ENCODE data around the gene TACR2.
A peak's percentile ranks its signal among the peaks of the same experiment; 100 is the strongest.

Gene TACR2

GRCh38 chr10:69425041-69425440, 8.3 kb upstream of the TACR2 start:
- DNase-seq (ENCODE audit: low read depth, low spot score): no peak
- H3K4me3 ChIP-seq (ENCODE audit: low read length): no peak overlapping the region

GRCh38 chr10:69422676-69423075, 6.0 kb upstream of the TACR2 start:
- no peak for DNase-seq (ENCODE audit: low read depth, low spot score)
- H3K4me3 ChIP-seq (ENCODE audit: low read length): no peak overlapping the region

GRCh38 chr10:69421611-69422308, 5.0 kb upstream of the TACR2 start:
- H3K4me3 ChIP-seq (ENCODE audit: low read length): no peak overlapping the region
- DNase-seq (ENCODE audit: low read depth, low spot score): peak; percentile 57

- H3K4me3 ChIP-seq (ENCODE audit: low read length): no peak overlapping the region
- no peak for DNase-seq (ENCODE audit: low read depth, low spot score)
These were observed 3.0 kb upstream of the TACR2 start for GRCh38 chr10:69419744-69420126.

- no peak overlapping the region for H3K4me3 ChIP-seq (ENCODE audit: low read length)
- DNase-seq (ENCODE audit: low read depth, low spot score): no peak
These were observed 2.5 kb upstream of the TACR2 start for GRCh38 chr10:69419096-69419743.

- H3K4me3 ChIP-seq (ENCODE audit: low read length): no peak overlapping the region
- DNase-seq (ENCODE audit: low read depth, low spot score): no peak
These were observed 1.5 kb upstream of the TACR2 start for GRCh38 chr10:69418052-69418752.

- DNase-seq (ENCODE audit: low read depth, low spot score): no peak
- no peak overlapping the region for H3K4me3 ChIP-seq (ENCODE audit: low read length)
These were observed 824 bp upstream of the TACR2 start for GRCh38 chr10:69417542-69417941.

- DNase-seq (ENCODE audit: low read depth, low spot score): no peak
These were observed 767 bp downstream of the TACR2 start for GRCh38 chr10:69415951-69416350.

GRCh38 chr10:69415049-69415448, 1.7 kb downstream of the TACR2 start:
- DNase-seq (ENCODE audit: low read depth, low spot score): no peak
- H3K4me3 ChIP-seq (ENCODE audit: low read length): no peak overlapping the region

More at GRCh38 chr10:69415951-69416350, 767 bp downstream of the TACR2 start:
- no peak overlapping the region for H3K4me3 ChIP-seq (ENCODE audit: low read length)

GRCh38 chr10:69414036-69415018, 2.4 kb downstream of the TACR2 start:
- DNase-seq (ENCODE audit: low read depth, low spot score): no peak
- H3K4me3 ChIP-seq (ENCODE audit: low read length): no peak overlapping the region

- DNase-seq (ENCODE audit: low read depth, low spot score): no peak
- no peak overlapping the region for H3K4me3 ChIP-seq (ENCODE audit: low read length)
These were observed 3.4 kb downstream of the TACR2 start for GRCh38 chr10:69413221-69413865.

GRCh38 chr10:69412232-69412790, 4.4 kb downstream of the TACR2 start:
- DNase-seq (ENCODE audit: low read depth, low spot score): no peak
- H3K4me3 ChIP-seq (ENCODE audit: low read length): no peak overlapping the region

GRCh38 chr10:69411476-69411875, 5.2 kb downstream of the TACR2 start:
- DNase-seq (ENCODE audit: low read depth, low spot score): no peak
- H3K4me3 ChIP-seq (ENCODE audit: low read length): no peak overlapping the region

GRCh38 chr10:69410487-69410886, 6.2 kb downstream of the TACR2 start:
- no peak for DNase-seq (ENCODE audit: low read depth, low spot score)
- H3K4me3 ChIP-seq (ENCODE audit: low read length): no peak overlapping the region

GRCh38 chr10:69409968-69410367, 6.8 kb downstream of the TACR2 start:
- no peak for DNase-seq (ENCODE audit: low read depth, low spot score)
- H3K4me3 ChIP-seq (ENCODE audit: low read length): no peak overlapping the region

- DNase-seq (ENCODE audit: low read depth, low spot score): no peak
- peak overlapping the region; percentile 11; the same call in 1 of the 2 replicates for H3K4me3 ChIP-seq (ENCODE audit: low read length)
These were observed 7.6 kb downstream of the TACR2 start for GRCh38 chr10:69409176-69409495.

- DNase-seq (ENCODE audit: low read depth, low spot score): peak; percentile 81
- peak overlapping the region; percentile 23 for H3K4me3 ChIP-seq (ENCODE audit: low read length)
These were observed 8.2 kb downstream of the TACR2 start for GRCh38 chr10:69408318-69409175.

All from Jurkat, Clone E6-1 (cell line).